BE2C (cell line): ENCODE data around the gene CCK.

Experiments used
- DNase-seq: peaks from one replicate; pipeline ENCODE4 v3.0.0-alpha.2; 2020
- H3K27me3 ChIP-seq: fragments of 250-450 bp; sonication (Bioruptor Pico); 2 replicates; pipeline ENCODE4 v1.5.1; 2020; ENCODE audit warnings: mild to moderate bottlenecking
- H3K36me3 ChIP-seq: fragments of 250-450 bp; sonication (Bioruptor Pico); 2 replicates; pipeline ENCODE4 v1.5.1; 2020; ENCODE audit warnings: mild to moderate bottlenecking
- H3K4me1 ChIP-seq: fragments of 250-450 bp; sonication (Bioruptor Pico); 2 replicates; pipeline ENCODE4 v1.5.1; 2020
- H3K4me3 ChIP-seq: 2 replicates; pipeline ENCODE4 v1.5.1; 2011; ENCODE audit warnings: low read depth, low read length
- H3K9me3 ChIP-seq: fragments of 250-450 bp; sonication (Bioruptor Pico); 2 replicates; pipeline ENCODE4 v1.5.1; 2020
- TF ChIP-seq, protein P1 (sequence below): IDR thresholded peaks from 2 replicates; pipeline ENCODE4 v1.5.1; 2012; ENCODE audit warnings: mild to moderate bottlenecking, low read depth, low read length

Gene CCK

GRCh38 chr3:42300778-42301177, 34.8 kb upstream of the CCK start:
- Histone ChIP-seq H3K36me3 (no peaks in the 10 kb centered on the region), H3K4me3 (no peak overlapping the region), H3K4me1 (no peaks in the 10 kb centered on the region), H3K9me3 (no peaks in the 10 kb centered on the region), H3K27me3 (no peaks in the 10 kb centered on the region)
- TF ChIP-seq, protein P1, sequence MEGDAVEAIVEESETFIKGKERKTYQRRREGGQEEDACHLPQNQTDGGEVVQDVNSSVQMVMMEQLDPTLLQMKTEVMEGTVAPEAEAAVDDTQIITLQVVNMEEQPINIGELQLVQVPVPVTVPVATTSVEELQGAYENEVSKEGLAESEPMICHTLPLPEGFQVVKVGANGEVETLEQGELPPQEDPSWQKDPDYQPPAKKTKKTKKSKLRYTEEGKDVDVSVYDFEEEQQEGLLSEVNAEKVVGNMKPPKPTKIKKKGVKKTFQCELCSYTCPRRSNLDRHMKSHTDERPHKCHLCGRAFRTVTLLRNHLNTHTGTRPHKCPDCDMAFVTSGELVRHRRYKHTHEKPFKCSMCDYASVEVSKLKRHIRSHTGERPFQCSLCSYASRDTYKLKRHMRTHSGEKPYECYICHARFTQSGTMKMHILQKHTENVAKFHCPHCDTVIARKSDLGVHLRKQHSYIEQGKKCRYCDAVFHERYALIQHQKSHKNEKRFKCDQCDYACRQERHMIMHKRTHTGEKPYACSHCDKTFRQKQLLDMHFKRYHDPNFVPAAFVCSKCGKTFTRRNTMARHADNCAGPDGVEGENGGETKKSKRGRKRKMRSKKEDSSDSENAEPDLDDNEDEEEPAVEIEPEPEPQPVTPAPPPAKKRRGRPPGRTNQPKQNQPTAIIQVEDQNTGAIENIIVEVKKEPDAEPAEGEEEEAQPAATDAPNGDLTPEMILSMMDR: no peak
- no peak for DNase-seq

GRCh38 chr3:42300013-42300412, 34.0 kb upstream of the CCK start:
- DNase-seq: no peak
- H3K36me3 ChIP-seq: no peaks in the 10 kb centered on the region
- no peaks in the 10 kb centered on the region for H3K9me3 ChIP-seq
- TF ChIP-seq, protein P1: no peak
- H3K4me1 ChIP-seq: no peaks in the 10 kb centered on the region
- H3K4me3 ChIP-seq: no peak overlapping the region
- no peaks in the 10 kb centered on the region for H3K27me3 ChIP-seq

DNA sequence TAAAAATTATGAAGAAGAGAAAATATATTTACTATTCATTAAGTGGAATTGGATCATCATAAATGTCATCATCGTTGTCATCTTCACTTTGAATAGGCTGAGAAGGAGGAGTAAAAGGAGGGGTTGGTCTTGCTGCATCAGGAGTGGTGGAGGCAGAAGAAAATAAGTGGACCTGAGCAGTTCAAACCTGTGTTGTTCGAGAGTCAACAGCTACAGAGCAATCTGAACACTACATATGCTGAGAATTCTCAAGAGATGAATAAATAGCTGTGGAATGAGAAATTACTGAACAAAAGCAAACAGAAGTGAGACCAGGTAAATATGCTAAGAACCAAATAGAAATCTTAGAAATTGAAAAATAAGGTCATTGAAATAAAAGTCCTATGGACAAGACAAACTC, 32.3 kb upstream of the CCK start:
- H3K4me3 ChIP-seq: no peak overlapping the region
- H3K4me1 ChIP-seq: no peaks in the 10 kb centered on the region
- no peak for DNase-seq
- no peaks in the 10 kb centered on the region for H3K9me3 ChIP-seq
- H3K27me3 ChIP-seq: no peaks in the 10 kb centered on the region
- H3K36me3 ChIP-seq: no peaks in the 10 kb centered on the region
- TF ChIP-seq, protein P1: no peak

DNA sequence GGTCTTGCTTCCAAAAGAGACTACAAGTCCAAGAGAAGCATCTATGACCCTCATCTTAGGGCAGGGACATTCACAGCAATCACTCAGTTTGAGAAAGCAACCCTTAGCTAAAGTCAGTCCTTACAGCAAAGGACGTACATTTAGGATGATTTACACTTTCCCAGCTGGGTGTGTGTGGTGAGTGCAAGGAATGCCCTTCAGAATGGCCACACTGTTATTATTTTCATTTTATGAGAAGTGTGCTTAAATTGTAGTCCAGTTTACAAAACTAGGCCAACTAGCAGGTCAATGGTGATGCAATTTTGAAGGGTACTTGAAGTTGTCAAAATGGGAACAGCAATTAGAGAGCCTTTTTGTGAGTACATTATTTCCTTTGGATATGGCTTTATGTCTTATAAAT, 26.0 kb upstream of the CCK start:
- no peaks in the 10 kb centered on the region for H3K4me1 ChIP-seq
- no peaks in the 10 kb centered on the region for H3K36me3 ChIP-seq
- H3K4me3 ChIP-seq: no peak overlapping the region
- DNase-seq: no peak
- H3K27me3 ChIP-seq: no peaks in the 10 kb centered on the region
- TF ChIP-seq, protein P1: no peak
- H3K9me3 ChIP-seq: no peaks in the 10 kb centered on the region

DNA sequence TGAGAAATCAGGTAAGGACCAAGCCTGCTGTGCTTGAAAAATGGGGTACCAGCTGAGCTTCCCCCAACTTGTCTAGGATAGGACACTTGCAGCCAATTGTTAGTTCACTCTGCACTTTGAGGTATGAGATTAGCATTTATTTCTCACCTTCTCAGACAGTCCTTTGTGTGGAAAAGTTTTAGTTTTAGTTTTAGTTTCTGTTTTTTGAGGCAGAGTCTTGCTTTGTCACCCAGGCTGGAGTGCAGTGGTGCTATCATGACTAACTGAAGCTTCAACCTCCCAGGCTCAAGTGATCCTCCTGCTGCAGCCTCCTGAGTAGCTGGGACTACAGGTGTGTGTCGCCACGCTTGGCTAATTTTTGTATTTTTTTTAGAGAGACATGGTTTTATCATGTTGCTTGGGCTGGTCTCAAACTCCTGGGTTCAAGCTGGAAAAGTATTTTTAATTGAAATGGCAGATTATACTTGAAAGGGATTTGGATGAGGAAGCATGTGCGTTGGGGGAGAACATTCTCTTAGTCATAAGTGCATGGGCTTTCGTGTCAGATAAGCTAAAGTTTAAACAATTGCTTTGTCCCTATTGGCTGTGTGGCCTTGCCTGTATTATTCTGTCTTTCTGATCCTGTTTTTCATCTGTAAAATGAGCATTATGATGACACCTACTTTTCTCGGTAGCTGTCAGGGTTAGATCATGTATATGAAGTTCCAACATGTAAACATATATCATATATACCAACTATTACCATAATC, 25.2 kb upstream of the CCK start:
- no peaks in the 10 kb centered on the region for H3K36me3 ChIP-seq
- DNase-seq: no peak
- TF ChIP-seq, protein P1: no peak

GRCh38 chr3:42289026-42289425, 23.0 kb upstream of the CCK start:
- no peak for DNase-seq
- no peak overlapping the region for H3K4me3 ChIP-seq
- no peaks in the 10 kb centered on the region for H3K27me3 ChIP-seq
- H3K4me1 ChIP-seq: no peaks in the 10 kb centered on the region
- TF ChIP-seq, protein P1: no peak
- H3K9me3 ChIP-seq: no peaks in the 10 kb centered on the region
- no peaks in the 10 kb centered on the region for H3K36me3 ChIP-seq

More for the DNA sequence above, 25.2 kb upstream of the CCK start:
- Histone ChIP-seq H3K27me3 (no peaks in the 10 kb centered on the region), H3K4me3 (no peak overlapping the region), H3K4me1 (no peaks in the 10 kb centered on the region), H3K9me3 (no peaks in the 10 kb centered on the region)
